ENCODE results near the gene ZNF219. TPM values are rescaled to one million over a fixed set of nuclear protein-coding genes. Genes with fewer than 3 reads are reported as not detected.
A peak's percentile ranks its signal among the peaks of the same experiment; 100 is the strongest.

The ZNF219 gene
- total and polyA plus RNA-seq, 9 donors: 4.8 to 60.9 (median 33.2) TPM

- no peaks in the 10 kb centered on the region for H3K9me3 ChIP-seq
- no peak overlapping the region for H3K4me3 ChIP-seq
- DNase-seq: peak in 1 of 5 donors; percentile 46
- no peaks in the 10 kb centered on the region for H3K27me3 ChIP-seq
- peak overlapping the region in 1 of 2 donors; percentile 38 for H3K27ac ChIP-seq
- 67 to 70% (median 69%) methylated on average over 5 of the region's 5 CpGs for WGBS, 3 donors
- no peak for TF ChIP-seq EP300 (IDR thresholded peaks at IDR 0.05)
- TF ChIP-seq CTCF (IDR thresholded peaks at IDR 0.05): no peak
- TF ChIP-seq POLR2A (IDR thresholded peaks at IDR 0.05): no peak
- intact Hi-C loops (cut with DNase I): loop anchor here in 3 of 4 donors (10.0 kb wide), 4 partner anchors 93 to 423 kb away; partner anchors contain the start of genes ANG (in 1 of the 3), HNRNPC (in 1 of the 3) and RNASE4 (in 1 of the 3)
- peaks cover 2% of the 10 kb centered on the region for H3K4me1 ChIP-seq (ENCODE audit: insufficient read depth)
- no peaks in the 10 kb centered on the region for H3K36me3 ChIP-seq
Observed at GRCh38 chr14:21107283-21107800, 8.9 kb upstream of the ZNF219 start.

- 22 to 25% (median 25%) methylated on average over 10 to 11 of the region's 11 CpGs for WGBS, 3 donors
- Histone ChIP-seq H3K36me3 (no peaks in the 10 kb centered on the region), H3K9me3 (no peaks in the 10 kb centered on the region), H3K27me3 (no peaks in the 10 kb centered on the region), H3K4me1 (ENCODE audit: insufficient read depth) (peaks cover 2% of the 10 kb centered on the region), H3K27ac (peak overlapping the region in 1 of 2 donors; percentile 38), H3K4me3 (no peak overlapping the region)
- no peak for TF ChIP-seq POLR2A (IDR thresholded peaks at IDR 0.05)
- no peak for TF ChIP-seq EP300 (IDR thresholded peaks at IDR 0.05)
- peak; percentile 75 to 80 (median 77) for TF ChIP-seq CTCF (IDR thresholded peaks at IDR 0.05)
- intact Hi-C loops (cut with DNase I): loop anchor here in 3 of 4 donors (10.0 kb wide), 4 partner anchors 92 to 422 kb away; partner anchors contain the start of genes ANG (in 1 of the 3), HNRNPC (in 1 of the 3) and RNASE4 (in 1 of the 3)
- DNase-seq: peak; percentile 78 to 87 (median 83)
Observed at GRCh38 chr14:21106498-21107282, 8.2 kb upstream of the ZNF219 start.

- no peak for DNase-seq
- Histone ChIP-seq H3K27me3 (no peaks in the 10 kb centered on the region), H3K36me3 (no peaks in the 10 kb centered on the region), H3K27ac (no peak overlapping the region), H3K4me1 (ENCODE audit: insufficient read depth) (peaks cover 2% of the 10 kb centered on the region), H3K4me3 (no peak overlapping the region), H3K9me3 (no peaks in the 10 kb centered on the region)
- TF ChIP-seq EP300 (IDR thresholded peaks at IDR 0.05) (no peak), POLR2A (IDR thresholded peaks at IDR 0.05) (no peak), CTCF (IDR thresholded peaks at IDR 0.05) (no peak)
- 61 to 69% (median 65%) methylated on average over 4 of the region's 4 CpGs for WGBS, 3 donors
- intact Hi-C loops (cut with DNase I): loop anchor here in 3 of 4 donors (10.0 kb wide), 4 partner anchors 91 to 421 kb away; partner anchors contain the start of genes ANG (in 1 of the 3), HNRNPC (in 1 of the 3) and RNASE4 (in 1 of the 3)
Observed at GRCh38 chr14:21106176-21106497, 7.7 kb upstream of the ZNF219 start.

- H3K4me1 ChIP-seq (ENCODE audit: insufficient read depth): peaks cover 2% of the 10 kb centered on the region
- DNase-seq: peak in 1 of 5 donors; percentile 21
- H3K36me3 ChIP-seq: no peaks in the 10 kb centered on the region
- intact Hi-C loops (cut with DNase I): loop anchor here in 3 of 4 donors (2.0 to 10.0 kb wide), 5 partner anchors 36 to 420 kb away; partner anchors contain the start of genes ANG (in 1 of the 3), HNRNPC (in 1 of the 3) and RNASE4 (in 1 of the 3)
- no peaks in the 10 kb centered on the region for H3K9me3 ChIP-seq
- H3K27me3 ChIP-seq: no peaks in the 10 kb centered on the region
- TF ChIP-seq POLR2A (IDR thresholded peaks at IDR 0.05) (no peak), CTCF (IDR thresholded peaks at IDR 0.05) (no peak)
- peak overlapping the region in 1 of 2 donors; percentile 93 for H3K27ac ChIP-seq
- H3K4me3 ChIP-seq: no peak overlapping the region
- WGBS, 3 donors: 80 to 88% (median 86%) methylated on average over 8 of the region's 8 CpGs
Observed at GRCh38 chr14:21105095-21105494, 6.6 kb upstream of the ZNF219 start.

Data from ovary (tissue), 9 donors.